Measurements from ENCODE around the gene GALNT17.
"Not testable (repeated sequence)": the region's sequence is repeated elsewhere in the genome, so short reads cannot be mapped to it uniquely, and the experiment has no call there.

The GALNT17 gene

DNA sequence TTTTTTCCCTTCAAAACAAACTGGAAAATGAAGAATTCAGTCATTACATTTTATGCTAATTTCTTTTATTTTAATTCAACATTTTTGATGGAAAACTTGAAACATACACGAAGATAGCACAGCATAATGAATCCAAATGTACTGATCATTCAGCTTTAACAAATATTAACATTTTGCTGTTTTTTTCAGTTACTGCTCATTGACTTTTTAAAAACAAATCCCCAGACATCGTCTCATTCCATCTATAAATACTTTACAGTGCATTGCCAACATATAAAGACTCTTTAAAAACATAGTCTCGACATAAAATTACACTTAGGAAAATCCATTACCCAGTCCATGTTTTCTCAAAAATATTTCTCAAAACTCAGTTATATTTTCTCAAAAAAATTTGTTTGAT lies 452.3 kb downstream of the GALNT17 start:
- DNase-seq, result no peak

DNA sequence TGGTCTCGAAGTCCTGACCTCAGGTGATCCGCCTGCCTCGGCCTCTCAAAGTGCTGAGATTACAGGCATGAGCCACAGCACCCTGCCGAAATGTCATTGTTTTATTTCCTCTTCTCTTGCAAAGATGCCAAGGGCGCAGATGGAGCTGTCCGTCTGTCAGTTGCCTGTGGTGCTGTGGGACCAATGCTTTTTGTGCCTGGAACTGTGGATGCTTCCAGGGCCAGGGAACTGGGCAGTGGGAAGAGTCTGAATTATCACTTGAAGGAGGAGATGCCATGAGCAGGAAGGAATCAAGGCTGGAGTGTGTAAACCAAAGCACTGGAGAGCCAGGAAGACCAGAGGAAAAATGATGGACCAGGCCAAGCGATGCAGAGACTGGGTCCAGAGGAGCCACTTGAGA lies 459.9 kb downstream of the GALNT17 start:
- no peak for DNase-seq

DNA sequence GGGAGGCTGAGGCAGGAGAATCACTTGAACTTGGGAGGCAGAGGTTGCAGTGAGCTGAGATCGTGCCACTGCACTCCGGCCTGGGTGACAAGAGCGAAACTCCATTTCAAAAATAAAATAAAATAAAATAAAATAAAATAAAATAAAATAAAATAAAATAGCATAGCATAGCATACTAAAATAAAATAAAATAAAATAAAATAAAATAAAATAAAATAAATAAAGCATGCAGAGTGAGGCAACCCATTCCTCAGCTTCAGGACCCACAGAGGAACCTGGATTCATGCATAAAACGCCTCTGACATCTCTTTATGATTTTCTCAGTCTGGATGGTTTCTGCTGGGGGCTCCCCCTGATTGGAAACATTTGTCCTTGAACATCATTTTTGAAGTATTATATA lies 460.4 kb downstream of the GALNT17 start:
- DNase-seq, result not testable (repeated sequence)

DNA sequence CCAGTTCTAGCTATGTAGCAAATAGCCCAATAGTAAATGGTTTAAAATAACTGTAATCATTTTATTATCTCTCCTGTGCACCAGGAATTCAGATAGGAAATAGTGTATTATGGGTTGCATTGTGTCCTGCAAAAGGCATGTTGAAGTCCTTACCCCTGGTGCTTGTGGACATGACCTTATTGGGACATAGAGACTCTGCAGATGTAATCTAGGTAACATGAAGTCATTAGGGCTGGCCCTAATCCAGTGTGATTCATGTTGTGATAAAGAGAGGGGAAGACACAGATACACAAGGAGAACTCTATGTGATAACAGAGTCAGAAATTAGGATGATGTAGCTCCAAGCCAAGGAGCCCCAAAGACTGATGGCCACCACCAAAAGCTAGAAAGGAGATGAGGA lies 462.8 kb downstream of the GALNT17 start:
- no peak for DNase-seq

DNA sequence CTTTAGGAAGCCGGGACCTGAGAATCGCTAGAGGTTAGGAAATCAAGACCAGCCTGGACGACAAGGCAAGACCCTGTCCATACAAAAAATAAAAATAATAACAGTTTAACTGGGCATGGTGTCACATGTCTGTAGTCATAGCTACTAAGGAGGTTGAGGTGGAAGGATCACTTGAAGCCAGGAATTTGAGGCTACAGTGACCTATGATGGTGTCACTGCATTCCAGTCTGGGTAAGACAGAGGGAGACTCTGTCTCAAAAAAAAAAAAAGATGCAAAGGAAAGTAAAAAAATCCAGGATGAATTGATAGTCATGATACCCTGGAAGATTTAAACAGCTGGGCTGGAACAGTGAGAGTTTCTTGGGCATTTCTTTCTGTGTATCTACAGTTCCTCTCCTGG lies 463.2 kb downstream of the GALNT17 start:
- no peak for DNase-seq

DNA sequence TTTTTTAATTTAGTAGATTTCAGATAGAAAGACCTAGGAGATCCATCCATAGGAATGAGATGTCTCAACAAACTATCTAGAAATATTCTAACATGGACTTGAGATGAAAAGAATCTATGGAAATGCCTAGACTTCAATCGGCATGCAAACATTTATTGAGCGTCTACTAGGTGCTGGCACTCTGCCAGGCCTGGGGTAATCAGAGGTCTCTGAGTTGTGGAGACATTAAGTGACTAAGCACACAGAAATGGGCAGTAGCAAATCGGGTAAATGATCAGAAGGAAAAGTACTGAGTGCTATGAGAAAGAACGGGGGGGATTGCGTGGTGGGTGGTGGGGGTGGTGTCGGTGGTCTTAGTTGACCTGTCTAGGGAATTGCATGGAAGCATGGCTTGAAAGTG lies 466.6 kb downstream of the GALNT17 start:
- no peak for DNase-seq

DNA sequence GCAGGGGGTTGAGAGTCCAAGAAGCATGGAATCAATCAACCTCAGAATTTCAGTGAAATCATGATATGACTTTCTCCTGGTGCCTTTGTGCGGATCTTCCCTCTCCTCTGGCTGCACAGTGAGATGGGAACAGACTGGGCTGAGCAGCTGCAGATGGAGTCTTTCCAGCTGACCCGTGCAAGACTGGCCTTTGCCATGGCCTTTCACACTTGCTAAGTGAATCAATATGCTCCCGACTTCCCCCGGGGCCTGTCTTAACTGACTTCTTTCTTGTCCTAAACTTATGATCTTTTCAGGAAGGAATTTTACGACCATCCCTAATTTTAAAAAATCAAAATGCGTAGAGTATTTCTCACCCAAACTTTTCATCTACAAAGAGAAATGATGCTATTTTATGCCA lies 469.9 kb downstream of the GALNT17 start:
- DNase-seq, result no peak

DNA sequence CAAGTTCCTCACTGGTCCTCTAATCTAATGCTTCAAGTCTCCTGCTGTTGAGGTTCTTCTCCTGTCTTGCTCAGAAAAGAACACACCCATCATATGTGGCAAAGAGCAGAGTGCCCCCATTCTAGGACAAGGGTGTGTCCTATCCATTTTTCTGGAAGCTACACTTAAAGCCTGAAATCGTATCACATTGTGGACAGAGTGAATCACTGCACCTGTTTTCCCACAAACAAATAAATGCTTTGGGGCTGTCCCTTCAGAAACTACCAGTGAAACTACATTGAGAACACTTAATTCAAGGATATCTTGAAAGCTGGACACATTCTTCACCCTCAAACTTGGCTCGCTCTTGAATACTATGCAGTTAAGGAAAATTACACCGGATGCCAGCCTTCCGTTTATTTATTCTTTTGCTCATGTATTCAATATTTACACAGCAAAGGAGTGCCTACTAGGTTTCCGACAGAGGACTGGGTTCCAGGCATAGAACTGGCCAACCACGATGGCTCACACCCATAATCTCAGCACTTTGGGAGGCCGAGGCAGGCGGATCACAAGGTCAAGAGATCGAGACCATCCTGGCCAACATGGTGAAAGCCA lies 473.0 kb downstream of the GALNT17 start:
- no peak for DNase-seq

DNA sequence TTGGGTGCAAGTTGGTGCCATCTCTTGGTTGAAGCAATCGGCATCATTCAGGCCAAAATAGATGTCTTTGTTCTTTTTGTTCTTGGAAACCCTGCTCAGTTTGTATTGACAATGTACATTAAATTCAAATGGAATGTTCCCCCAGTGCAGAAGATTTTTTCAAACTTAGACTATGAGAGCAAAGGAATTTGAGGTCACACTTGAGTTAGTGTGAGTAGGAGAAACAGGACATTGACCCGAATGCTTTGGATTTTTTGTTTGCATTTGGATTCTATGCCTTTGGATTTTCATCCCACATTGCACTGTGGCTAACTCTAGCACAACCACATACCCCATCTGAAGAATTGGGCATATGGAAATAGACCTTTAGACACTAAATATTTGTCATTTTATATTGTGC lies 480.0 kb downstream of the GALNT17 start:
- no peak for DNase-seq

DNA sequence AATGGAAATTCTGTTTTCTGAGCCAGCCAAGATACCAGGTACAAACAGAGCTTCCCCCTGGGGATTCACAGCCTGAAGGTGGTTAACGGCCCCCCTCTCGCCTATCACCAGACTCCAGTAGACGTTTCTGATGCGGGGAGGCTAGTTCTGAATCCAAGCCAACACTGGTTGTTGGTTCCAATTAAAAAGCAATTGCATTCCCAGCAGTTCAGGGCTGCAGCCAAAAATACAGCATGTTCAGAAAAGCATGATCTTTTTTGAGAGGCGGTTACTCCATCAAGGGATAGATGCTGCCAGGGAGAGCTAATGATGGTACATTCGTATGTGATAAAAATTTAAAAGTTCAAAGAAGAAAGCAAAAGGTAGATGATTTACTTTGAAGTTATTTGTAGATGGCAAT lies 481.0 kb downstream of the GALNT17 start:
- no peak for DNase-seq

DNA sequence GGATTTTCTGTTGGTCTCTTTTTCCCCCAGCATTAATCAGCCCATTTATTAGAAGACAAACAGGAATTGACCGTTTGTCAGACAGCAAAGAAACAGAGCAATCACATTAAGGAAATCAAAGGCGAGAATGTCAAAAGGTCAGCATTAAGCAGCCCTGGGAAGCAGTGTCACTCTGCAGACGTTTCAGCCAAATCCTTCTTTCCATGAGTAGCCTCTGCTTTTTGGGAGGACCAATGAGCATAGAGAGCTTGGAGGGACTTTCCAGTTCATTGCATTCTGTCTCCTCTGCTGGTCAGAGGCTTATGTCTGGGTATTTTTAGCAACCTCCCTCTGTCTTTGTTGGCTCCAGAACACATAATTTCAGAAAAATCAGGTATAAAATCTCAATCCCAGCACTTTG lies 481.4 kb downstream of the GALNT17 start:
- DNase-seq, result peak; percentile 56

DNA sequence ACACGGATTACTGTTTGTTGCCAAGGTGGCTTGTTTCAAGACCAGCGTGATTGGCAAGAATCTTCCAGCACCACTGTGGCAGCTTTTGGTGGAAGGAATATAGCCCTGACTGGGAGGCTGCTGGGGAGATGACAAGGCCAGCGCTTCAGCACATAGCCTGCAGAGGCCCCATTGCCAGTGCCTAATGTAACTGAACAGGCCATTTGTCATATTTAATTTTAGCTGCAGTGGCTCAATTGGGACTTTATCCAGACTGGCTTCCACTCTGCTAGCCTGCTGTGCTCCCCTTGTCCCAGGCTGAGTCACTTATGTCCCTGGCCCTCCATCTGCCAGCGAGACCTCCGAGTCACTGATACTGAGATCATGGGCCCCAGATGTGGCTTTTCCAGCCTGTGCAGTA lies 483.1 kb downstream of the GALNT17 start:
- peak; percentile 66 for DNase-seq

DNA sequence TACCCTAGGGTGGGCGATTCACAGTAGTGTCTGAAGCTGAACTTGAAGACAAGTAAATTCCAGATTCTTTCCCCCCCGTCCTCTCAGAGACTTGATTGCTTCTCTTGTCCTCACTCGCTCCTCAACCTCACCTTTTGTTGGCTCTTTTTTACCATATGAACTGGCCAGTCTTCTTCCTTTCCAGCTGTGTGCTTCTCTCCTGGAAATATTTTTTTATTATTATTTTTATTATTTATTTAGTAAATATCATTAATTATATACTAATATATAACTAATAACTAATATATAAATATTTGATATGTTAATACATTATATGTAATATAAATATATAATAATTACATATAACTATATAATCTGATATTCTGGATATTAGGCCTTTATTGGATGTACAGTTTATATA lies 484.3 kb downstream of the GALNT17 start:
- DNase-seq, result peak; percentile 22

DNA sequence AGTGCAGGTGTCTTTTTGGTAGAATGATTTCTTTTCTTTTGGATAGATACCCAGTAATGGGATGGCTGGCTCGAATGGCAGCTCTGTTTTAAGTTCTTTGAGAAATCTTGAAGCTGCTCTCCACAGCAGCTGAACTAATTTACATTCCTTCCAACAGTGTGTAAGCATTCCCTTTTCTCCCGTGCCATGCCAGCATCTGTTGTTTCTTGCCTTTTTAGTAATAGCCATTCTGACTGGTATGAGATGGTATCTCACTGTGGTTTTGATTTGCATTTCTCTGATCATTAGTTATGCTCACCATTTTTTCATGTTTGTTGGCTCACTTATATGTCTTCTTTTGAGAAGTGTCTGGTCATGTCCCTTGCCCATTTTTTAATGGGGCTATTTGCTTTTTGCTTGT lies 486.3 kb downstream of the GALNT17 start:
- no peak for DNase-seq

DNA sequence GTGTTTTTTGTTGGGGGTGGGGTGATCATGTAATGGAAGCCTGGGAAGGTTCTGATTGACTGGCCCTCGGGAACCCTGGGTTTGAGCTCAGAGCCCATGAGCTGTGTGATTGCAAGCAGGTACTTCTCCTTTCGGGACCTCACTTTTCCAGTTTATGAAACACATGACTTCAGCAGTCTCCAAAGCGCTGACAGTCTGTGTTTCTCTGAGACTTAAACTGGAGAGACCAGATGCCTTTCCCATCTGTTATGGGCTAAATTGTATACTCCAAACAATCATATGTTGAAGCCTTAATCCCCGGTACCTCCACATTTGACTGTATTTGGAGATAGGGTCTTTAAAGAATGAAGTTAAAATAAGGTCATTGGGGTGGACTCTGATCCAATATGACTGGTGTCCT lies 493.6 kb downstream of the GALNT17 start:
- DNase-seq, result peak; percentile 98

DNA sequence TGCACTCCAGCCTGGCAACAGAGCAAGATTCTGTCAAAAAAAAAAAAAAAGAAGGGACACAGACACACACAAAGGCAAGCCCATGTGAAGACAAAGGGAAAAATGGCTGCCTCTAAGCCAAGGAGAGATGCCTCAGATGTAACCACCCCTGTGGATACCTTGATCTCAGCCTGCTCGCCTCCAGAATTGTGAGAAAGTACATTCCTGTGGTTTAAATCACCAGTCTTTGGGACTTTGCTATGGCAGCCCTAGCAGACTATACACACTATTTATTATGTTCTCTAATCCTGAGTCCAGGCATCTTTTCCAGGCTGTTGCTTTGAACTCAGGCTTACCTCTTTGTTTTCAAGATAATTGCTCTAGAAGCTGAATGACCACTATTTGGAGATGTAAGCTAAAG lies 494.3 kb downstream of the GALNT17 start:
- peak; percentile 53 for DNase-seq

DNA sequence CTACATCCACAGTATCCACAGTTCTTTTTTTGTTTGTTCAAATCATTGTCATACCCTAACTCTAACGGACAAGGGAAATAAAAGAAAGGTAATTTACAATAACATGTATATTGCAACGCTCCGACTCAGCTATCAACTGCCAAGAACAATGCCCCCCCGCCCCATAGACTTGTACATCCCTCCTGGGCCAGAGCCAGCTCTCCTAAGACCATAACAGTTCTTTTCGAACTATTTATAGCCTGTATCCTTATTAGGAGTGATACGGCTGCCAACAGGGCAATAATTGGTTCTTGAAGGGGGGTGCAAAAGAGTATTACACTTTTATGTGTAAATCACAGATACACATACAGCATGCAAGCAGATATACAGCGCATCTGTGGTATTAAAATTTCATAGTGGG lies 495.7 kb downstream of the GALNT17 start:
- DNase-seq, result peak; percentile 62

DNA sequence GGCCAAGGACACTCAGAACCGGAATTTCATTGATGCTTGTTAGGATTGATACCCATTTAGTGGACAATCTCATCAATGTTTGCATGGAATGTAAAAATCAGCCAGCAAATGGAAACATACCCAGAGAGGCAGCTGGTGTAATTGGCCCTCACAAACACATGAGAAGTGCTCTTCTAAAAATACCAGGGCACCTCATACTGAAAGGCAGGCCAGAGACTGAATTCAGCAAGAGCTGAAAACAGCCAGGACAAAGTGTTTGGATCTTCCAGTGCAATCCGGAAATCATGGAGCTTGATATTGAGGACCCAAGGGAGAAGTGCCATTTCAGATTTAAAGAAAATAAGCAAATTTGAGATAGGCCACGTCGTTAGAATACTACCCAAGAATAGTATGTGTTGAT lies 498.6 kb downstream of the GALNT17 start:
- DNase-seq, result no peak

DNA sequence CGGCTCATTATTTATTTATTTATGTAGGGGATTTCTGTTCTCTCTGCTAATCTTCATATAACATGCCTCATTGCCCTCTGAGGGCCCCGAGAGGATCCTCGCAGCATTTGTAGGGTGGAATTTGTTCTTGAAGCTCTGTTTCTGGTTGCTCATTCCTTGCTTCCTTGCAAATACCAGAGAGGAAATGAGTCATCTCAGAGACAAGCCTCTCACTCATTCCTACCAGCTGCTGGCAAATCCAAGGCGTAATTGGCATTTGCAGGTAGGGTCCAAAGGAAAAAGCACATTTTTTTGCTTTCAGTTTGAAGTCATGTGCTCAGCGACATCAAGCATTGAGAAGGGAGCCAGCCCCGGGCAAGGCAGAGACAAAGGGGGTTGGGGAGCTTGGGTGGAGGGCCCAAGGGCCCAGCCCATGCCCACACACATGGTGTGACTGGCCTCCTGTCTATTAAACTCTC lies 501.6 kb downstream of the GALNT17 start:
- no peak for DNase-seq

DNA sequence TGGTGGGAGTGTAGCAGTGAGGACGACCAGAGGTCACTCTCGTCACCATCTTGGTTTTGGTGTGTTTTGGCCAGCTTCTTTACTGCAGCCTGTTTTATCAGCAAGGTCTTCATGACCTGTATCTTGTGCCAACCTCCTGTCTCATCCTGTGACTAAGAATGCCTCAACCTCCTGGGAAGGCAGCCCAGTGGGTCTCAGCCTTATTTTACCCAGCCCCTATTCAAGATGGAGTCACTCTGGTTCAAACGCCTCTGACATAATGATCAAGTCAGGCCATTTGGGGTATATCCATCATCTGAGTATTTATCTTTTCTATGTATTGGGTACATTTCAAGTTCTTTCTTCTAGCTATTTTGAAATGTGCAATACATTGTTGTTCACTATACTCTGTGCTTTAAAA lies 503.9 kb downstream of the GALNT17 start:
- DNase-seq, result not testable (repeated sequence)

DNA sequence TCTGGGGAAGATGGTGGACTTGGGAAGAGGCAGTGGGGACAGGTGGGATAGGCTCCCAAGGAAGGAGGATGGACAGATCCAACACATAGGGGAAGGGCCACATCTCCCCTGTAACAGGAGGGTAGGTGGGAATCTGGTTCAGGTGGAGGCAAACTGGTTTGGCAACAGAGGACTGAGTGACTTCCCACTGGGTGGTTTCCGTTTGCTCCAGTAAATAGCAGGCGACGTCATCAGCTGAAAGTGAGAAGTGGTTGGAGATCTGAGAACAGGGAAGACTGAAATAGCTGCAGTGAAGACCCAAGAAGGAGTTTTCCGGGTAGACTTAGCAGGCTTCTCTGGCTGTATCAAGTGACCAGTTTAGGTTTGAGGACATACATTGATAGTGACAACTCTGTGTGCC lies 504.4 kb downstream of the GALNT17 start:
- no peak for DNase-seq

DNA sequence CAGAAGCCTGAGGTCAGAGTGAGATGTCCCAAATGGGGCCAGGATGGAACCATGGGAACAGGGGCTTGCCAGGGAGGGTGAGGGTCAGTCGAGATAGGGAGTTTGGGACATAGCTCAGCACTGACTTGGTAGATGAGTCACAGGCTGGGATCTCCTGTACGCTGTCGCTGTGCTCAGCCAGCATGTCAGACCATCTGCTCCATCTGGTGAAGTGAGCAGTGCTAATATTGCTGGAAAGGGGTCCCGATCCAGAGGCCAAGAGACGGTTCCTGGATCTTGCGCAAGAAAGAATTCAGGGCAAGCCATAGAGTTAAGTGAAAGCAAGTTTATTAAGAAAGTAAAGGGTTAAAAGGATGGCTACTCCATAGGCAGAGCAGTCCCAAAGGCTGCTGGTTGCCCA lies 505.6 kb downstream of the GALNT17 start:
- DNase-seq, result peak; percentile 75

DNA sequence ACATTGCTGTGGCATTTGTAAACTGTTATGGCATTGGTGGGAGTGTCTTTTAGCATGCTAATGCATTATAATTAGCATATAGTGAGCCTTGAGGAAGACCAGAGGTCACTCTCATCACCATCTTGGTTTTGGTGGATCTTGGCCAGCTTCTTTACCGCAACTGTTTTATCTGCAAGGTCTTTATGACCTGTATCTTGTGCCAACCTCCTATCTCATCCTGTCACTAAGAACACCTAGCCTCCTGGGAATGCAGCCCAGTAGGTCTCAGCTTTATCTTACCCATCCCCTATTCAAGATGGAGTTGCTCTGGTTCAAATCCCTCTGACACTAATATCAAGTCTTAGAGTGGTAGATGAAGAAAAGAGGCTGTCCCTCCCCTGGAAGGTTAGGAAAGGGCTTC lies 506.2 kb downstream of the GALNT17 start:
- no peak for DNase-seq

DNA sequence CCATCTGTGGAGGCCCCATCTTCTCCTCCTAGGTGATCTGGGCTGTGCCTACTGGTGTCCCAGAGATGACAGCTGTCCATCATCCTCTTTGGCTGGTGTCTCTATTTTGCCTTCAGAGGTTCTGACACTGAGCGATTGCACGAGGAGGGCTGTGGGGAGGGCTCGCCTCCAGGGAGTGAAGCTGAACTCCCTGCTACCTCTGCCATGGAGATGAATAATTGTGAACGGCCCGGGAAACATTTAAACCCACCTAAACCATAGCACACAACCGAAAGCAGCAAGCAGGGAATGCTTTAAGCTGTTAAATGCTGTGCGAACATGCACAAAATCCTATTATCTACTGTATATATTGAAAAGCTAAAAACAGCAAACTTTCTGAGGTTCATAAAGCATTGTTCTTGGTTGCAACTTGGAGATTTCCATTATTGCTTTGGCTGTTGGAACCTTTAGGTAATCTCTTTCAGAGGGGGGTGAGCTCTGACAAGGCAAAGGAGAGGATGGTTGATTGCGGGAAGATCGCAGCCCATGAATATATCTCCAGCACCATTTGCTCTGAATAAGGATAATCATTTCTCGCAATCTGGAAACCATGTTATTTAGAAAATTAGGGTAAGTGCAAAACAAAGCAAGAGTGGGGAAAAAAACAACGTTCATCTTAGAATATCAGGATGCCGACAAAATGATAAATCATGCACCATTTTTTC lies 507.6 kb downstream of the GALNT17 start:
- peak; percentile 45 for DNase-seq

DNA sequence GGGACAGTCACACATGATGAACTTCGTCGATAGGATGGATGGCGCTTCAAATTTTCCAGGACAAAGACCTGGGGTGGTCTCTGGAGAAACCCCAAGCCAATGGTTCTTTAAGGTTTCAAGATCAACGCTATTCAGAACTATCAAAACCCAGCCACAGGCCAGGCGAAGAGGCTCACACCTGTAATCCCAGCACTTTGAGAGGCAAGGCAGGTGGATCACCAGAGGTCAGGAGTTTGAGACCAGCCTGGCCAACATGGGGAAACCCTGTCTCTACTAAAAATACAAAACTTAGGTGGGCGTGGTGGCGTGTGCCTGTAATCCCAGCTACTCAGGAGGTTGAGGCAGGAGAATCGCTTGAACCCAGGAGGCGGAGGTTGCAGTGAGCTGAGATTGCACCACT lies 511.1 kb downstream of the GALNT17 start:
- not testable (repeated sequence) for DNase-seq

Data from NCI-H82 (cell line).